Measurements from ENCODE around the gene SETDB1.
"Not testable (repeated sequence)": the region's sequence is repeated elsewhere in the genome, so short reads cannot be mapped to it uniquely, and the experiment has no call there.

DNA sequence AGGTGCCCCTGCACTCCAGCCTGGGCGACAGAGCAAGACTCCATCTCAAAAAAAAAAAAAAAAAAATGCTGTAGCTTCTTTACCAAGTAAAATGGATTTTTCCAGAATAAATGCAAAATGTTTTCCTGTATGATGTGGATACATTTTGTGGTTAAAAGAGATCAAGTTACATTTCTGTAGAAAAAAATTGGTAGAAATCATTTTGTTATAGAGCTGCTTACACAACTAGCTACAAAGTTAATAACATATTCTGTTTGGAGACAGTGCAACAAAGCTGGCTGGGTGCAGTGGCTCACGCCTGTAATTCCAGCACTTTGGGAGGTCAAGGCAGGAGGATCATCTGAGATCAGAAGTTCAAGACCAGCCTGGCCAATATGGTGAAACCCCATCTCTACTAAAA, 47.2 kb upstream of the SETDB1 start:
- TF ChIP-seq, protein P1, sequence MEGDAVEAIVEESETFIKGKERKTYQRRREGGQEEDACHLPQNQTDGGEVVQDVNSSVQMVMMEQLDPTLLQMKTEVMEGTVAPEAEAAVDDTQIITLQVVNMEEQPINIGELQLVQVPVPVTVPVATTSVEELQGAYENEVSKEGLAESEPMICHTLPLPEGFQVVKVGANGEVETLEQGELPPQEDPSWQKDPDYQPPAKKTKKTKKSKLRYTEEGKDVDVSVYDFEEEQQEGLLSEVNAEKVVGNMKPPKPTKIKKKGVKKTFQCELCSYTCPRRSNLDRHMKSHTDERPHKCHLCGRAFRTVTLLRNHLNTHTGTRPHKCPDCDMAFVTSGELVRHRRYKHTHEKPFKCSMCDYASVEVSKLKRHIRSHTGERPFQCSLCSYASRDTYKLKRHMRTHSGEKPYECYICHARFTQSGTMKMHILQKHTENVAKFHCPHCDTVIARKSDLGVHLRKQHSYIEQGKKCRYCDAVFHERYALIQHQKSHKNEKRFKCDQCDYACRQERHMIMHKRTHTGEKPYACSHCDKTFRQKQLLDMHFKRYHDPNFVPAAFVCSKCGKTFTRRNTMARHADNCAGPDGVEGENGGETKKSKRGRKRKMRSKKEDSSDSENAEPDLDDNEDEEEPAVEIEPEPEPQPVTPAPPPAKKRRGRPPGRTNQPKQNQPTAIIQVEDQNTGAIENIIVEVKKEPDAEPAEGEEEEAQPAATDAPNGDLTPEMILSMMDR (IDR thresholded peaks at IDR 0.05 in 8 of 11, conservative IDR thresholded peaks at IDR 0.05 in 3 of 11), result not testable (repeated sequence)
- not testable (repeated sequence) for TF ChIP-seq POLR2A (IDR thresholded peaks at IDR 0.05)
